ENCODE results near the gene ADRA2C.

Gene ADRA2C

DNA sequence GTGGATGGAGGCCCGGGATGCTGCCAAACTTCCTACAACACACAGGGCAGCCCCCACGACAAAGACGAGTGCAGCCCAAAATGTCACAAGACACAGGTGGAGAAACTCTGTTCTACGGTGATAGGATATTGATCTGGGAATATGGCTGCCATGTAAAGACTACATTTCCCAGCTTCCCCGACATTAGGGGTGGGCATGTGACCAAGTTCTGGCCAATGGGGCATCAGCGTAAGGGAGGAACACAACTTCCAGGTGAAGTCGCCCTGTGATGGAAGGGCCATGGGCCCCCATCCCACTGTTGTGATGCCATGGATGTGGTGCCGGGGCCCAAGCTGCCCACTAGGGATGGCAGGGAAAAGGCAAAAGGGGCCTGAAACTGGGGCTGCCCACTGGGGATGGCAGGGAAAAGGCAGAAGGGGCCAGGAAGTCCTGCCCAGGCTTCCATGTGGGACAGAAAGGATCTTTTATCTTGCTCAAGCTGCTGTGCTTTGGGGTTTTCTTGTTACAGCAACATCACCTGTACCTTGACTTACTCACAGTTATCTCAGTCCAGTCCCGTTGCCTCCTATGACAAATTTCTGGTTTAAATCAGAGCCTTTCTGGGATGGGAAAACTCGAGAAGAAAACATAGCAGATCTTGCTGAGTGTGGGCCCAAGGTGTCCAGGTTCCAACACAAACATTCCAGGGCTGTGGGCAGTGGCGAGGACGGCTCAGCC, 9.7 kb upstream of the ADRA2C start:
- DNase-seq (ENCODE audit: low read depth, low spot score) = no peak

DNA sequence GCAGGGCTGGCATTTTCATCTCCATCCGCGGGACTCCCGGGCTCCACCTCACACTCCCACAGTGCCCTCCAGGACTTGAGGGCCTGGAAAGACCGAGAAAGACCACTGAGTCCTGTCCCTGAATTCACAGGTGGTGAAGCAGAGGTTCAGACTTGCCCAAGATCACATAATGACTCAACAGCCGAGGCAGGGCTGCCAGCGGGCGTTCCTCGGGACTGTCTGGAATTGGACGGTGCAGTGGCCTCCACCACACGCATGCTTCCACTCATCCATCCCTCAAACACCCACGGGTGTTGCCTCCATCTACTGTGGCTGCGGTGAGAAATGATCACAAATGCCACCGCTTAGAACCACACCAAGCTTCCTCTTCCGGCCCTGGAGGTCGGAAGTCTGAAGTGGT, 6.9 kb upstream of the ADRA2C start:
- no peak for DNase-seq (ENCODE audit: low read depth, low spot score)

- DNase-seq (ENCODE audit: low read depth, low spot score) = no peak
Observed at GRCh38 chr4:3760346-3760745, 5.8 kb upstream of the ADRA2C start.

DNA sequence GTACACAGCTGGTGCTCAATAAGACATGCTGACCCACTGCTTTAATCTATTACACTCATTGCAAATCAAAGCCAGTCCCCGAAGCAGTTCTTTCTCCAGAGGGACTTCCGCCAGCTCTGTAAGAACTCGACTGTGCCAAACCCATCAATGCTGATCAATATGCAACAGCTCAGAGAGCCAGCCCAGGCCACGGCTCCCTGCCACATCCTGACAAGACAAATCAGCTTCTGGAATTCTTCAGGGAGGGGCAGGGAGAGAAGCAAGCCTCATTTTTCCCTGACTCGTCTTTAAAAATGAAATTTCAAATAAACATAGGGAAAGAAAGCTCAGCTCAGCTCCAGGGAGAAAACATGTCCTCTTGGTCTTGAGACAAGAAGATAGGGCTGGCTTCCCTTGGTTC, 5.3 kb upstream of the ADRA2C start:
- no peak for DNase-seq (ENCODE audit: low read depth, low spot score)

- DNase-seq (ENCODE audit: low read depth, low spot score) = no peak
Observed at GRCh38 chr4:3762264-3762663, 3.9 kb upstream of the ADRA2C start.

GRCh38 chr4:3762753-3763549, 3.2 kb upstream of the ADRA2C start:
- DNase-seq (ENCODE audit: low read depth, low spot score) = no peak

DNA sequence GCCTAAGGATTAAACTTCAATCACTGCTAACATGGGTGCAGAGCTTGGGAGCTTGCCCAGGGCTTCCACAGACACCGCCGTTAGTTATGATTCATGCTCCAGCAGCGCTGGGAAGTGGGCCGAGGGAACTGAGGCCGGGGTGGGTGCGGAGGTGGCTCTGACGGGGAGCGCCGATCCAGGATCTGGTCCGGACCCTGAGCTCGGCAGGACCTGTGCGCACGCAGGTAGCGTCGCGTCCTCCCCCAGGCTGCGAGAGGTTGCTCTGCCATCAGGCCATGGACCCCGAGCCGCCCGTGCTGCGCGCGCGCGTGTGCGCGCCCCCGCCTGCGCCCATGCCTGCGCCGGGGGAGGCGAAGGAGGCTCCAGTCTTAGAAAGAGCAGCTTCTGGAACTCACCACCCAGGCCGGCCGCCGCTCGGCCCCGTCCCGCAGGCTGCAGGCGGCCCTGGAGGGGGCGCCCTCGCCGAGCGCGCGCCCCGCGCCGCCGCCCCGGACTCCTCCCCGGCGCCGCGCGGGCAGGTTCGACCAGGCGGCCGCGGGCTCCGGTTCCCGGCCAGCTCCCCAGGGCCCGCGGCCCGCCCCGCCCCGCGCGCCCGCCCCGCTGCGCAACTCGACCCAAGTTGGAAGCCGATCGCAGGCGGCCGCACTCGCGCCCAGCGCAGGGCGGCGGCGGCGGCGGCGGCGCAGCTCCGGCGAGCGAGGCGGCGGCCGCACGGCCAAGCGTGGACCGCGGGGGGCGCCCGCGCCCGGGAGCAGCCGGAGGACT, 732 bp upstream of the ADRA2C start:
- DNase-seq (ENCODE audit: low read depth, low spot score) = no peak

GRCh38 chr4:3766785-3767569, 792 bp downstream of the ADRA2C start:
- DNase-seq (ENCODE audit: low read depth, low spot score) = no peak

DNA sequence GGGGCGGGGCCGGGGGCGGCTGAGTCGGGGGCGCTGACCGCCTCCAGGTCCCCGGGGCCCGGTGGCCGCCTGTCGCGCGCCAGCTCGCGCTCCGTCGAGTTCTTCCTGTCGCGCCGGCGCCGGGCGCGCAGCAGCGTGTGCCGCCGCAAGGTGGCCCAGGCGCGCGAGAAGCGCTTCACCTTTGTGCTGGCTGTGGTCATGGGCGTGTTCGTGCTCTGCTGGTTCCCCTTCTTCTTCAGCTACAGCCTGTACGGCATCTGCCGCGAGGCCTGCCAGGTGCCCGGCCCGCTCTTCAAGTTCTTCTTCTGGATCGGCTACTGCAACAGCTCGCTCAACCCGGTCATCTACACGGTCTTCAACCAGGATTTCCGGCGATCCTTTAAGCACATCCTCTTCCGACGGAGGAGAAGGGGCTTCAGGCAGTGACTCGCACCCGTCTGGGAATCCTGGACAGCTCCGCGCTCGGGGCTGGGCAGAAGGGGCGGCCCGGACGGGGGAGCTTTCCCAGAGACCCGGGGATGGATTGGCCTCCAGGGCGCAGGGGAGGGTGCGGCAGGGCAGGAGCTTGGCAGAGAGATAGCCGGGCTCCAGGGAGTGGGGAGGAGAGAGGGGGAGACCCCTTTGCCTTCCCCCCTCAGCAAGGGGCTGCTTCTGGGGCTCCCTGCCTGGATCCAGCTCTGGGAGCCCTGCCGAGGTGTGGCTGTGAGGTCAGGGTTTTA, 1.5 kb downstream of the ADRA2C start:
- DNase-seq (ENCODE audit: low read depth, low spot score) = no peak

DNA sequence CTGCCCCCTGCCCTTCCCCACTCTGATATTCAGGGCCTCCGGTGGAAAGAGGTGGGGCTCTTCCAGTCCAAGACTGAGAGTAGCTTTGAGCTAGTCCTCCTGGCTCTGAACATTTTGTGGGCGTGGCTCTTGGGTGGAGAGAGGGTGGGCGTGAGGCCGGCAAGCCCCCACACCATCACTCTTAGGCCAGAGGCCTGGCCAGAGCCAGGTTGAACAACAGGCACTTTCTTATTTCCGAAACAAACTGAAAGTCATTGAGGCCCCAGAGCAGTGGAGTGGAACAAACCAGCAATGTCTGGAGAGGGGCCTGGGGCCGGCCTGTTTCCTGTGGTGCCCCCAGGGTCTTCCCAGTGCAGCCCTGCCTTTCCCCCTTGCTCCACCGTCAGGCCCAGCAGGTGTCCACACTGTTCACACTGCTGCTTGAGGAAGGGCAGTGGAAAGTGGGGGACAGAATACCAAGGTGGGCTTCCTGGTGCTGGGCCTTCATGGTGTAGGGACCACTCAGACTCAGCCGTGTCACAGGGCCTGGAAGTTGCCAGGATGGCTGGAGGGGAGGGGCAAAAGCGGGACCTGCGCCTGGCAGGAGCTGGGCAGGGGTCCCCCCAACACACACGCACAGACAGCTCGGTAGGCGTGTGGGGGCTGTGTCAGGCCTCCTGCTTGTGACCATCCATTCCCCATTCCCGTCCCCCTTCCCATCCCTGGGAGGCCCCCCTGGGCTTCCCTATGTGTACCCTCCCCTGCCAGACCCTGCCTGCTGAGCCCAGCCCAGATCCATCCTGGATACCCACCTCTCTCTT, 2.9 kb downstream of the ADRA2C start:
- no peak for DNase-seq (ENCODE audit: low read depth, low spot score)

DNA sequence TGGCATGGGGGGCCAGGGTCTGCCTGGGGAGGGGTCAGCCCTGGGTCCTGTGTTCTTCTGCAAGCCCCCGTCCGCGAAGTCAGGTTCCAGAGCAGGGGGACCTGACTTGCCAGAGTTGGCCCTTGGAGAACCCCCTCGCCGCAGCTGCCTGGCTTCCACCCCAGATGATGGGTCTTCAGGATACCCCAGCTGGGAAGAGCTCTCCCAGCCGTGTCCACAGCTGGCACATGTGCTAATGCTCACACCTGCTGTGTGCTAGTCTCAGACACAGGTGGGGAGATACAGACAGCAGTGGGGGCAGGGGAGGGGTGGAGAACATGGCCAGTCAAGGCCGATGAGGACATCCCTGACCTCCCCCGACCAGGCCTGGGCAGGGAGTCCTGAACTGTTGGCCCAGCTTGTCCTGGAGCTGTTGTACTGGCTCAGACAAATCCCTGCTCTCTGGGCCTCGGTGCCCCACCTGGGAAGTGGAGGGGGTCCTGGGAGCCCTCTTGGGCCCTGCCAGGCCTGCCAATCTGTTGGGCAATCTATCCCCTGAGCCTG, 3.5 kb downstream of the ADRA2C start:
- DNase-seq (ENCODE audit: low read depth, low spot score) = no peak

DNA sequence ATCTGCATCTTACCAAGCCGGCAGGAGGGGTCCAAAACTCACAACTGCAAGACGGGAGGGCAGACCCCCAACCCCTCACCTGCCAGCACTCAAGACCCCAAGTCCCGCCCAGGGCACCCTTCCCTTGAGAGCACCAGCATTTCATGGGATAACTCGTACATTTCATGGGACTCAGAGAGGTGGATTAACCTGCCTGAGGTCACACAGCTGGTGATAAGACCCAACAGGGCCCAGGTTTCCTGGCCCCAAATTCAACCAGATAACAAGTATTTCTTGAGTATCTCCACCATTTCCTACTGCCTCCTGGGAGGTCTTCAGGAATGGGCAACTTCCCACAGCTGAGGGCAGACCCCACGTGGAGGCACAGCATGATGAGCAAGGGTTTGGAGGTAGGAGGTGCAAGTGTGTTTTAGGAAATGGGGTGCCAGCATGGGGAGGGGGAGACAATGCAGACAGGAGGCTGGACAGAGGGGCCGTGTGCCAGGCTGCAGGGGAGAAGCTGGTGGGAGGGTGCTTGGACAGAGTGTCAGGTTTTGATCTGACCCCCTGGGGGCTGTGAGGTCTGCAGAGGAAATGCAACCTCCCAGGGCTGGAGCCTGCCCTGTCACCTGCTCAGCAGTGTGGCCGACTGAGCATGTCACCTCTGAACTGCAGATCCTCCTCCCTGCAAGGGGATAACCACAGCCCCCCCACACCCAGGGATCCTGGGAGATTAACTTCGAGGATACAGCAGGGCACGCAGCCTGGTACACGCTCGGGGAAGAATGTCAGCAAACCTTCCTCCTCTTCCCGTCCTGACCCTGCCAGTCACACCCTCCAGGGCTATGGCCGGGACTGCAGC, 4.4 kb downstream of the ADRA2C start:
- no peak for DNase-seq (ENCODE audit: low read depth, low spot score)

- DNase-seq (ENCODE audit: low read depth, low spot score) = no peak
Observed at GRCh38 chr4:3771164-3771809, 5.1 kb downstream of the ADRA2C start.

DNA sequence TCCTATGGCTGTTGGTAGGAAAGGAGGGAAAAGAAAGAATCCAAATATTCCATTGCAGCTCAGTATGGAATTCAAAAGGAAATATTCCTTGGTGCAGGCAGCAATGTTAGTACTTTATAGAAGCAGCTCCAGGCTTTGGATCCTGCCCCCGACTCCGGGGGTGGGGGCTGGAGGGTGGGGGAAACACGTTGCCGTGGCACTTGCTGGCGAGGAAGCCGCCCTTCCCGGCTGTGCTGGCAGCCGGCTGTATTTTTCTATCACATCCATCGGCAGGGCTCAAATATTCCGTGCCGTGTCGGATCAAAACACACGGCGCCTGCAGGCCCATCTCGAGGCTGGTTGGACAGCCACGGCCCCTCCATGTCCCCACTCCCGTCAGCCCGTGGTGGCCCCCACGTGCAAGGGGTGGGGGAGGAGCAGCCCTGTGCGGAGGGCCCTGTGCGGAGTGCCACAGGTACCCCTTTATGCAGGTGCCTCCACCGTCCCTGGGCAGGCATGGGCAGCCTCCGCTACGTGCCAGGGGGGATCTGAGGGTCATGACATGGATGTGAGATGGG, 5.8 kb downstream of the ADRA2C start:
- DNase-seq (ENCODE audit: low read depth, low spot score) = no peak

DNA sequence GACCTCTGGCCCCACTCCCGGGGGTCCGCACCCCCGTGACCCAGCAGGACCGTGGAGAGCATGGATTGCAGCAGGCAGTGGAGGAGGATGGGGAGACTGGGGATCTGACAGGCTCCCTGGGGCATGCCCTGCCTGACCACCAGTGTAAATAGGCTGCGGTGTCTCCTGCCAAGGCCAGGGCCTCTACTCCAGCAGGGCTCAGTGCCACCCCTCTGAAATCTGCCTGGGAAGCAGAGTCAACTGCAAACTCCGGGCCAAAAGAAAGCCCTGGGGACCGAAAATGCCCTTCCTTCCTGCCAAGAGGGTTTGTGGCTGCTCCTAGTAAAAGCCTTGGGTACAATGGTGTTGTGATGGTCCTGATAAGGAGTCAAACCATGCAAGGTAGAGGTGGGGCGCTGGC, 6.4 kb downstream of the ADRA2C start:
- no peak for DNase-seq (ENCODE audit: low read depth, low spot score)

GRCh38 chr4:3773552-3774001, 7.4 kb downstream of the ADRA2C start:
- DNase-seq (ENCODE audit: low read depth, low spot score) = no peak

DNA sequence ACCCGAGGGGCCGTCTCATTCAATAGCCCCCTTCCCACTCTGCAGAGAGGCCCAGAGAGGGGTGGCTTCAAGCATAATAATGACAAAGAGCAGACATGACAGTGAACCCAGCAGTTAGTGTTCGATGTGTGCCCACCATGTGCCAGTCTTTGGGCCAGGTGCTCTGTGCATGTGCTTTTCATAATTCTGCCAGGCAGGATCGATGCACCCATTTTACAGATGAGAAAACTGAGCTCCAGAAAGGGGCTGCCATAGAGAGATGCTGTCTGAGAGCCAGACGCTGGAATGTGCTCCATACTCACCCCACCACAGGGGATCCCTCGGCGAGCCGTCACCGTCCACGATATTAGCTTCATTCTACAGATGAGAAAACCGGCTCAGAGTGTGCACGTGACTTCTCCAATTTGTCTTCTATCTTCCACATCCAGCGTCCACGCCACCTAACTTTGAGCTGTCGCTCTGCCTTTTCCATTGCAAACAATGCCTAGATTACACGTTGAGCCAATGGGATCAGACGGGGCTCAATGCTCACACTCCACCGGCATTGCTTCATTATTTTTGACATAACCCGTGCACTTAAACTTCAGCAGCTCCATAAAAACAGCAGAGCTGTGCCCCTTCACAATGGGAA, 8.2 kb downstream of the ADRA2C start:
- no peak for DNase-seq (ENCODE audit: low read depth, low spot score)

DNA sequence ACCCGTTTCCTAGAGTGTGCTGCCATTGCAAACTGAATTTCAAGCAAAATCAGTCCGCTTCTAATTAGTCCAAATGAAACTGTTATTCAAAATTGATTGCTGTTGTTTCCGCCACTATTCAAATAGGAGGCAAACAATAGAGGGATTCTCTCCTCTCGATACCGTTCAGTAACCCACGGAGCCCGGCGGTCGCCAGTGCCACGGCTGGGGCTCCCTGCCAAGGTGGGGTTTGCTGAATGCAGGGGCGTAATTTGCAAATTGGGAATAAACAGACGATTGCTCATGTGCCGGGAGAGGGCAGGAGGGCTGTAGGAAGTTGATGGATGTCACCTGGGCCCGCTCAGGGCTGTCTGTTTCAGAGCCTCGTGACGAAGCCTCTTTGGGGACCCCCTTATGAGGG, 8.8 kb downstream of the ADRA2C start:
- DNase-seq (ENCODE audit: low read depth, low spot score) = no peak

Measured in activated naive CD8-positive, alpha-beta T cell treated with anti-CD3 and anti-CD28 coated beads, Interleukin-2, amount 50 U/mL, for 16 hours (primary cell).